ENCODE measurements around the gene DBNL. TPM values are rescaled to one million over a fixed set of nuclear protein-coding genes. Genes with fewer than 3 reads are reported as not detected.

The DBNL gene
- total RNA-seq, 6 experiments from 2014 or later = 30.7 to 48.1 (median 36.9) TPM

DNA sequence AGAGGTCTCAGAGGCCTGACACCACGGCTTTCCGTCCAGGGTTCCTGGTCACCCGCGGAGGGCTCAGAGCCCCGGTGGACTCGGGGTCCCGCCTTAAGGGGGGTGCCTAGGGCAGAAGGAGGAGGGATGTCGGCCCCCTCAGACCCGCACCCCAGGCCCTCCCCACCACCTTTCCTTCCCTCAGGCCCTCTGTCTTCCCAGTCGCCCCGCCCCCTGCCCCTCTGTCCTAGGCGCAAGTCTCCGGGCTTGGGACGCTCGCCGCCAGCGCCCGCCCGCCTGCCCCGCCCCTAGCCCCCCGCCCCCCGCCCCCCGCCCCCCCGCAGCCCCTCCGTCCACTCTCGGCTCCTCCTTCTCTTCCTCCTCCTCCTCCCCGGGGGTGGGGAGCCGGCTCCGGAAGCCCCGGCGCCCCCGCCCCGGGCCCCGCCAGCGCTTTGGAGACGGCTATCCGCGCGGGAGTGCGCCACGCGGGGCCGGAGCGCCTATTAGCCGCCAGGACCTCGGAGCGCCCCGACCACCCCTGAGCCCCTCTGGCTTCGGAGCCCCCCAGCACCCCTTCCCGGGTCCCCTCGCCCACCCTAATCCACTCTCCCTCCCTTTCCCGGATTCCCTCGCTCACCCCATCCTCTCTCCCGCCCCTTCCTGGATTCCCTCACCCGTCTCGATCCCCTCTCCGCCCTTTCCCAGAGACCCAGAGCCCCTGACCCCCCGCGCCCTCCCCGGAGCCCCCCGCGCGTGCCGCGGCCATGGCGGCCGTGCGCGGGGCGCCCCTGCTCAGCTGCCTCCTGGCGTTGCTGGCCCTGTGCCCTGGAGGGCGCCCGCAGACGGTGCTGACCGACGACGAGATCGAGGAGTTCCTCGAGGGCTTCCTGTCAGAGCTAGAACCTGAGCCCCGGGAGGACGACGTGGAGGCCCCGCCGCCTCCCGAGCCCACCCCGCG lies 59.7 kb downstream of the DBNL start, which contains the start of gene AEBP1:
Gene AEBP1 (plus strand): TSS at position 423 of the 937 bp plus-strand sequence. CDS start 321 bp downstream, at position 744.
- Histone ChIP-seq H3K9me3 (no peaks in the 10 kb centered on the region), H3K4me3 (peak within 1 kb of the TSS; percentile 16 to 33 (median 21)), H3K36me3 (no peaks in the 10 kb centered on the region), H3K27ac (peak within 1 kb of the TSS in 2 of 3 donors; percentile 18 to 28), H3K4me1 (no peaks in the 10 kb centered on the region), H3K27me3 (no peaks in the 10 kb centered on the region)
- DNase-seq (peak in 1 of 3 donors; percentile 40), ATAC-seq (peak in 3 of 4 donors; percentile 11 to 34 (median 30))
- intact Hi-C loops (cut with DNase I) = no loop called here
- 4% methylated on average over 21 of the region's 87 CpGs for WGBS (ENCODE audit: insufficient coverage, low coverage, low lambda C conversion rate, missing lambda C conversion rate)
- TF ChIP-seq, protein P1, sequence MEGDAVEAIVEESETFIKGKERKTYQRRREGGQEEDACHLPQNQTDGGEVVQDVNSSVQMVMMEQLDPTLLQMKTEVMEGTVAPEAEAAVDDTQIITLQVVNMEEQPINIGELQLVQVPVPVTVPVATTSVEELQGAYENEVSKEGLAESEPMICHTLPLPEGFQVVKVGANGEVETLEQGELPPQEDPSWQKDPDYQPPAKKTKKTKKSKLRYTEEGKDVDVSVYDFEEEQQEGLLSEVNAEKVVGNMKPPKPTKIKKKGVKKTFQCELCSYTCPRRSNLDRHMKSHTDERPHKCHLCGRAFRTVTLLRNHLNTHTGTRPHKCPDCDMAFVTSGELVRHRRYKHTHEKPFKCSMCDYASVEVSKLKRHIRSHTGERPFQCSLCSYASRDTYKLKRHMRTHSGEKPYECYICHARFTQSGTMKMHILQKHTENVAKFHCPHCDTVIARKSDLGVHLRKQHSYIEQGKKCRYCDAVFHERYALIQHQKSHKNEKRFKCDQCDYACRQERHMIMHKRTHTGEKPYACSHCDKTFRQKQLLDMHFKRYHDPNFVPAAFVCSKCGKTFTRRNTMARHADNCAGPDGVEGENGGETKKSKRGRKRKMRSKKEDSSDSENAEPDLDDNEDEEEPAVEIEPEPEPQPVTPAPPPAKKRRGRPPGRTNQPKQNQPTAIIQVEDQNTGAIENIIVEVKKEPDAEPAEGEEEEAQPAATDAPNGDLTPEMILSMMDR (IDR thresholded peaks at IDR 0.05) = no peak
- TF ChIP-seq POLR2A (IDR thresholded peaks at IDR 0.05) = no peak

DNA sequence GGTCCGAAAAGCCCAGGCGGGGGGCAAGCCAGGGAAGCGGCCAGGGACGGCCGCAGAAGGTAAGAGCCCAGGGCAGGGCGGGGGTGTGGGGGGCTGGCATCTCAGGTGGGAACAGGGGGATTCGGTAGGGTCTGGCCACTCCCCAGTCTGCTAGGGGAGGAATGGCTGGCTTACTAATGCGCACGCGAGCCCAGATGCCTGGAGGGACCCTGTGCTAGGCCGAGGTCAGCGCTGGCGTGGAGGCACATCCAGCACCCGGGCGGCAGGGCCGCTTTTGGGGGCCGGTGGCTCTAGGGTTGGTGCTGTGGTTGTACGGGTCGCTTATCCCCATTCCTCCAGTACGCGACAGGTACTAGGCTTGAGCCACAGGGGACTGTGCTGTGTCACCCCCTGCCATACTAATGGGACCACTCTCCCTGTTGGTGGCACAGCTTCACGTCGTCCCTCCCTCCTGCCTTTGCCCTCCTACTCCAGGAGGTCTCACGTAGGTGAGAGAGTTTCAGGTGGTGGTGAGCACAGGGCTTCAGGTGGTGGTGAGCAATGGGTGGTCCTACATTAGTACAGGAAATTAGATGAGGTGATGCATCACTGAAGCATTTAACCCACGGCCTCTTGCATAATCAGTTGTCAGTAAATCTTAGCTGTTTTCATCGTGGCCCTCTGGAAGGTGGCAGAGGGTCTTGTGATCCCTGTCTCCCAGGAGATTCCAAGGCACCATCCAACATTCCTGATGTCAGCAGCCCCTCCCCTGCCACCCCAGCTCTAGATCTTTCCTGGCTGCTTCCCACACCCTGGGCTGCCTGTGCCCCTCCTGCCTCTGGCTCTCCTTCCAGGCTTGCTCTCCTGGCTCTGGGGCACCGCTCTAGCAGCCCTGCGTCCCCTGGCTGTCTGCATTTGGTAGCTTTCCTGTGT lies 60.6 kb downstream of the DBNL start:
- TF ChIP-seq POLR2A (IDR thresholded peaks at IDR 0.05) = no peak
- TF ChIP-seq, protein P1 (IDR thresholded peaks at IDR 0.05) = no peak
- no peaks in the 10 kb centered on the region for H3K4me1 ChIP-seq
- ATAC-seq (no peak), DNase-seq (peak in 1 of 3 donors; percentile 49)
- no peaks in the 10 kb centered on the region for H3K9me3 ChIP-seq
- intact Hi-C loops (cut with DNase I) = no loop called here
- WGBS (ENCODE audit: insufficient coverage, low coverage, low lambda C conversion rate, missing lambda C conversion rate) = 37% methylated on average over 10 of the region's 28 CpGs
- no peaks in the 10 kb centered on the region for H3K36me3 ChIP-seq
- peak overlapping the region in 2 of 3 donors; percentile 18 to 28 for H3K27ac ChIP-seq
- H3K27me3 ChIP-seq = no peaks in the 10 kb centered on the region
- peak overlapping the region; percentile 16 to 33 (median 21) for H3K4me3 ChIP-seq

DNA sequence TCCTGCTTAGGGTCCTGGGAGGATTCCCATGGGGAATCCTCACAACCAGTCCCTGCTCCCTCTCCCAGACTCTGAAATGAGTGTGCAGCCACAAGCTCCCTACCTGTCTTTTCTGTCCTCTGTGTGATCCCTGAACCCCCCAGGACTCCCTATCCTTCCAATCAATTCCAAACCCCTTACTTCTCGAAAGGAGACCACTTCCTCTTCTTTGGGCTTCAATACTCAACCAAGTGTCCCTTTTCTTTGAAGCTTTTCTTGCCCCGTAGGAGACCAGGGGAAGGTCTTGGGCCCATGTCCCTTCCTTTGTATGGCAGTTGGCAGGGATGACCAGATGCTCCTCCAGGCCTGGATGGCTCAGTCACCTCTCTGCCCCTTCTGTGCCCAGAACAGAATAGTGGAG lies 61.3 kb downstream of the DBNL start:
- Histone ChIP-seq H3K4me3 (peak overlapping the region in 1 of 3 donors; percentile 21), H3K36me3 (no peaks in the 10 kb centered on the region), H3K9me3 (no peaks in the 10 kb centered on the region), H3K27ac (no peak overlapping the region), H3K4me1 (no peaks in the 10 kb centered on the region), H3K27me3 (no peaks in the 10 kb centered on the region)
- no peak for DNase-seq
- intact Hi-C loops (cut with DNase I) = no loop called here
- no peak for ATAC-seq
- WGBS (ENCODE audit: insufficient coverage, low coverage, low lambda C conversion rate, missing lambda C conversion rate) = 80% methylated on average over 2 of the region's 2 CpGs
- TF ChIP-seq, protein P1 (IDR thresholded peaks at IDR 0.05) = no peak
- no peak for TF ChIP-seq POLR2A (IDR thresholded peaks at IDR 0.05)

DNA sequence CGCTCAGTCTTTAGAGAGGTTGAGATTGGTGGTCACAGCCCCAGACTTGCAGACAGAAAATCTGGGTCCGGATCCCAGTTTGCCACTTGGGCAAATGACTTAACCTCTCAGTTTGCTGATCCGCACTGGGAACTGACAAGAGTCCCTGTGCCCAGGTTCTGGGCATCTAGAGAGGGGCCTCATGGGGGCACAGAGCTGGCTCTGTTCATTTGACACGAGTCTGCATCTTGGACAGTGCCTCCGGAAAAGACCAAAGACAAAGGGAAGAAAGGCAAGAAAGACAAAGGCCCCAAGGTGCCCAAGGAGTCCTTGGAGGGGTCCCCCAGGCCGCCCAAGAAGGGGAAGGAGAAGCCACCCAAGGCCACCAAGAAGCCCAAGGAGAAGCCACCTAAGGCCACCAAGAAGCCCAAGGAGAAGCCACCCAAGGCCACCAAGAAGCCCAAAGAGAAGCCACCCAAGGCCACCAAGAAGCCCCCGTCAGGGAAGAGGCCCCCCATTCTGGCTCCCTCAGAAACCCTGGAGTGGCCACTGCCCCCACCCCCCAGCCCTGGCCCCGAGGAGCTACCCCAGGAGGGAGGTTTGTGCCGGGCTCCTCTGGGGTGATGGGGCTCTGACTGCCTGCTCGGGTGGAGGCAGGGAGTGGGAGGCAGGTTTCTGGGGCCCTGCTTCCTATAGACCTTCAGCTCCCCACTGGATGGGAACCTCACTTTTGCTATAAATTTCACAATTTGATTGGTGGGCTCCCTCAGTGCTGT lies 62.0 kb downstream of the DBNL start:
- 80% methylated on average over 6 of the region's 10 CpGs for WGBS (ENCODE audit: insufficient coverage, low coverage, low lambda C conversion rate, missing lambda C conversion rate)
- Histone ChIP-seq H3K27ac (no peak overlapping the region), H3K4me3 (no peak overlapping the region), H3K9me3 (no peaks in the 10 kb centered on the region), H3K4me1 (no peaks in the 10 kb centered on the region), H3K36me3 (no peaks in the 10 kb centered on the region), H3K27me3 (no peaks in the 10 kb centered on the region)
- intact Hi-C loops (cut with DNase I) = no loop called here
- ATAC-seq (no peak), DNase-seq (no peak)
- TF ChIP-seq, protein P1 (IDR thresholded peaks at IDR 0.05) = no peak
- no peak for TF ChIP-seq POLR2A (IDR thresholded peaks at IDR 0.05)

Measured in right lobe of liver (tissue), 6 donors.